Activated naive CD4-positive, alpha-beta T cell treated with anti-CD3 and anti-CD28 coated beads, Interleukin-2, amount 50 U/mL, for 16 hours (primary cell): Measurements from ENCODE around the gene SPACA7.

Experiments
- DNase-seq: peaks from one replicate; pipeline ENCODE4 v3.0.0-alpha.2; 2020

SPACA7 gene

GRCh38 chr13:112448621-112449544 lies 72.7 kb downstream of the SPACA7 start:
- no peak for DNase-seq

GRCh38 chr13:112449545-112449930 lies 73.4 kb downstream of the SPACA7 start:
- no peak for DNase-seq

GRCh38 chr13:112450118-112450903 lies 74.2 kb downstream of the SPACA7 start:
- no peak for DNase-seq

GRCh38 chr13:112450904-112451240 lies 74.7 kb downstream of the SPACA7 start:
- DNase-seq, result no peak

GRCh38 chr13:112451512-112452379 lies 75.6 kb downstream of the SPACA7 start:
- DNase-seq, result no peak

- DNase-seq, result no peak
These were observed 76.4 kb downstream of the SPACA7 start for GRCh38 chr13:112452380-112453206.

GRCh38 chr13:112453207-112453829 lies 77.2 kb downstream of the SPACA7 start:
- DNase-seq, result no peak

- DNase-seq, result no peak
These were observed 77.9 kb downstream of the SPACA7 start for GRCh38 chr13:112453874-112454647.

- DNase-seq, result no peak
These were observed 78.6 kb downstream of the SPACA7 start for GRCh38 chr13:112454648-112455334.

- DNase-seq, result no peak
These were observed 79.4 kb downstream of the SPACA7 start for GRCh38 chr13:112455476-112456059.

- no peak for DNase-seq
These were observed 80.2 kb downstream of the SPACA7 start for GRCh38 chr13:112456138-112457056.

- DNase-seq, result no peak
These were observed 80.9 kb downstream of the SPACA7 start for GRCh38 chr13:112457081-112457480.

GRCh38 chr13:112457485-112457884 lies 81.3 kb downstream of the SPACA7 start:
- no peak for DNase-seq

GRCh38 chr13:112462408-112462807 lies 86.3 kb downstream of the SPACA7 start:
- no peak for DNase-seq

- DNase-seq, result no peak
These were observed 88.6 kb downstream of the SPACA7 start for GRCh38 chr13:112464720-112465119.

GRCh38 chr13:112465251-112466131 lies 89.3 kb downstream of the SPACA7 start:
- no peak for DNase-seq
